SK-N-SH (cell line): ENCODE measurements around the gene SUGP2. TPM values are rescaled to one million over a fixed set of nuclear protein-coding genes. Genes with fewer than 3 reads are reported as not detected.

ENCODE experiments used
- CTCF ChIA-PET: fragments of 300-600, 350-600 bp; formaldehyde crosslinking; extraction: SDS; loops from one replicate; lab custom pipeline; 2021; lab: Yijun Ruan, JAX
- POLR2A ChIA-PET: fragments of 350-600 bp; sonication (Branson Sonifier 250); formaldehyde crosslinking; extraction: SDS; loops from one replicate; lab custom pipeline; 2020; ENCODE audit warnings: antibody characterized with exemption, inconsistent platforms; lab: Yijun Ruan, JAX
- DNase-seq: peaks from one replicate; pipeline ENCODE4 v3.0.0; 2012
- H2AFZ ChIP-seq: fragments of 200-600 bp; sonication (generic); 2 replicates; pipeline ENCODE4 v1.8.1; 2016; ENCODE audit warnings: antibody characterized with exemption, mild to moderate bottlenecking, low read depth
- H3F3A ChIP-seq: fragments of 200-600 bp; sonication (generic); replicated peaks from 2 replicates; pipeline ENCODE3; 2016; ENCODE audit warnings: antibody characterized with exemption, mild to moderate bottlenecking; ENCODE audit not compliant: insufficient read depth
- H3K27ac ChIP-seq, 2 experiments: fragments of 200-500 bp in 1 of 2; fragments of 200-600 bp in 1 of 2; sonication (Bioruptor generic) in 1 of 2; sonication (generic), shearing (Covaris generic) in 1 of 2; 2 replicates each; pipeline versions ENCODE4 v1.5.1 to v1.6.1; 2014 to 2016; ENCODE audit warnings: low read depth in 2 of 2, inconsistent platforms in 1 of 2, low read length in 1 of 2, mild to moderate bottlenecking in 1 of 2, mixed read lengths in 1 of 2
- H3K27me3 ChIP-seq: fragments of 200-600 bp; sonication (generic), shearing (Covaris generic); 2 replicates; pipeline ENCODE4 v1.6.1; 2016; ENCODE audit warnings: mixed run types; ENCODE audit not compliant: insufficient read depth
- H3K36me3 ChIP-seq, 2 experiments: fragments of 200-500 bp in 1 of 2; fragments of 200-600 bp in 1 of 2; sonication (Bioruptor generic) in 1 of 2; sonication (generic) in 1 of 2; replicated peaks in 1 of 2; 2 replicates each; pipeline versions ENCODE3 to v1.5.1; 2014 to 2016; ENCODE audit warnings: low read length in 1 of 2, mild to moderate bottlenecking in 1 of 2; ENCODE audit not compliant: insufficient read depth in 2 of 2, control insufficient read depth in 1 of 2
- H3K4me1 ChIP-seq, 2 experiments: fragments of 200-500 bp in 1 of 2; fragments of 200-600 bp in 1 of 2; sonication (Bioruptor generic) in 1 of 2; sonication (generic), shearing (Covaris generic) in 1 of 2; 2 replicates each; pipeline versions ENCODE4 v1.5.1 to v1.6.1; 2014 to 2016; ENCODE audit warnings: low read depth in 1 of 2, low read length in 1 of 2, mixed run types in 1 of 2; ENCODE audit not compliant: insufficient read depth in 2 of 2, control insufficient read depth in 1 of 2
- H3K4me2 ChIP-seq: fragments of 200-600 bp; sonication (generic), shearing (Covaris generic); 2 replicates; pipeline ENCODE4 v1.6.1; 2017; ENCODE audit warnings: mixed run types
- H3K4me3 ChIP-seq, 2 experiments: fragments of 200-500 bp in 1 of 2; fragments of 200-600 bp in 1 of 2; sonication (Bioruptor generic) in 1 of 2; sonication (generic), shearing (Covaris generic) in 1 of 2; 2 replicates each; pipeline versions ENCODE4 v1.5.1 to v1.8.1; 2014 to 2016; ENCODE audit warnings: low read depth in 2 of 2, inconsistent platforms in 1 of 2, low read length in 1 of 2, mild to moderate bottlenecking in 1 of 2, mixed read lengths in 1 of 2, moderate library complexity in 1 of 2
- H3K79me2 ChIP-seq: fragments of 200-600 bp; sonication (generic); 2 replicates; pipeline ENCODE4 v1.8.1; 2017; ENCODE audit warnings: mild to moderate bottlenecking; ENCODE audit not compliant: insufficient read depth
- H3K9ac ChIP-seq: fragments of 200-600 bp; sonication (generic); 2 replicates; pipeline ENCODE4 v1.6.1; 2017; ENCODE audit warnings: mixed run types
- H3K9me2 ChIP-seq: fragments of 200-600 bp; sonication (generic); 2 replicates; pipeline ENCODE4 v1.6.1; 2017; ENCODE audit warnings: mixed run types
- H3K9me3 ChIP-seq: fragments of 200-600 bp; sonication (generic); 2 replicates; pipeline ENCODE4 v1.6.1; 2017; ENCODE audit warnings: mixed run types, mild to moderate bottlenecking, moderate library complexity
- H4K20me1 ChIP-seq: fragments of 200-600 bp; sonication (generic); 2 replicates; pipeline ENCODE4 v1.6.1; 2017; ENCODE audit warnings: mild to moderate bottlenecking, mixed run types; ENCODE audit not compliant: insufficient read depth
- EP300 ChIP-seq, 2 experiments: IDR thresholded peaks; 2 replicates each; pipeline versions ENCODE4 v1.4.0 to v1.6.1; 2012; ENCODE audit warnings: borderline replicate concordance in 1 of 2, low read depth in 1 of 2, low read length in 1 of 2
- FOSL2 ChIP-seq: IDR thresholded peaks from 2 replicates; pipeline ENCODE4 v1.4.0; 2012; ENCODE audit warnings: low read depth, mild to moderate bottlenecking, moderate library complexity, borderline replicate concordance
- FOXM1 ChIP-seq: IDR thresholded peaks from 2 replicates; pipeline ENCODE4 v1.4.0; 2012; ENCODE audit warnings: low read depth, mild to moderate bottlenecking
- IRF3 ChIP-seq: fragments of 150-350 bp; IDR thresholded peaks from 2 replicates; pipeline ENCODE4 v1.6.1; 2016; ENCODE audit warnings: mild to moderate bottlenecking, low read depth, low read length
- MEF2A ChIP-seq: IDR thresholded peaks from 2 replicates; pipeline ENCODE4 v1.4.0; 2012; ENCODE audit warnings: low read depth, borderline replicate concordance
- NFIC ChIP-seq: IDR thresholded peaks from 2 replicates; pipeline ENCODE4 v1.4.0; 2012; ENCODE audit warnings: borderline replicate concordance
- NRF1 ChIP-seq: IDR thresholded peaks from 2 replicates; pipeline ENCODE4 v1.6.1; 2012; ENCODE audit warnings: low read depth, mild to moderate bottlenecking, low read length
- PBX3 ChIP-seq: IDR thresholded peaks from 2 replicates; pipeline ENCODE4; 2012
- POLR2AphosphoS5 ChIP-seq: IDR thresholded peaks from 2 replicates; pipeline ENCODE4 v1.6.1; 2012; ENCODE audit warnings: low read depth, low read length
- RAD21 ChIP-seq: IDR thresholded peaks from 2 replicates; pipeline ENCODE4 v1.6.1; 2012; ENCODE audit warnings: mild to moderate bottlenecking, low read length
- RCOR1 ChIP-seq: fragments of 150-350 bp; IDR thresholded peaks from 2 replicates; pipeline ENCODE4 v1.6.1; 2017; ENCODE audit warnings: antibody characterized with exemption, low read length
- RFX5 ChIP-seq: IDR thresholded peaks from 2 replicates; pipeline ENCODE4 v1.6.1; 2012; ENCODE audit warnings: mild to moderate bottlenecking, improper control_type of control experiment, low read length
- RXRA ChIP-seq: IDR thresholded peaks from 2 replicates; pipeline ENCODE4 v1.4.0; 2012; ENCODE audit warnings: low read depth, mild to moderate bottlenecking, borderline replicate concordance
- SIN3A ChIP-seq: IDR thresholded peaks from 2 replicates; pipeline ENCODE4 v1.6.1; 2012; ENCODE audit warnings: low read depth, mild to moderate bottlenecking, low read length, moderate library complexity, borderline replicate concordance
- SMC3 ChIP-seq: IDR thresholded peaks from 2 replicates; pipeline ENCODE4 v1.6.1; 2012; ENCODE audit warnings: low read depth, low read length, improper control_type of control experiment
- YY1 ChIP-seq: IDR thresholded peaks from 2 replicates; pipeline ENCODE4 v1.4.0; 2012; ENCODE audit warnings: low read depth, mild to moderate bottlenecking
- WGBS: methylation state at CpG from one replicate; pipeline ENCODE4 v1.1.6; 2017; ENCODE audit warnings: low lambda C conversion rate; 5-methylcytosine and 5-hydroxymethylcytosine counted together
- polyA plus RNA-seq, 3 experiments: library from polyadenylated mRNA; depleted of rRNA; stranded (reverse); fragments of >200 nt; gene quantifications; 2 replicates each; pipeline ENCODE4 v1.2.3, GENCODE V29; 2012
- TF ChIP-seq, protein P1 (sequence below): IDR thresholded peaks from 2 replicates; pipeline ENCODE4 v1.4.0; 2012; ENCODE audit warnings: low read depth
- TF ChIP-seq, protein P2 (sequence below): fragments of 150-350 bp; IDR thresholded peaks from 2 replicates; pipeline ENCODE4 v1.6.1; 2017; ENCODE audit warnings: antibody characterized with exemption, low read length, low read depth, borderline replicate concordance

The SUGP2 gene
- polyA plus RNA-seq, 1 of the 3 experiments (the other 2 are of a cell fraction) = 56.3 TPM

DNA sequence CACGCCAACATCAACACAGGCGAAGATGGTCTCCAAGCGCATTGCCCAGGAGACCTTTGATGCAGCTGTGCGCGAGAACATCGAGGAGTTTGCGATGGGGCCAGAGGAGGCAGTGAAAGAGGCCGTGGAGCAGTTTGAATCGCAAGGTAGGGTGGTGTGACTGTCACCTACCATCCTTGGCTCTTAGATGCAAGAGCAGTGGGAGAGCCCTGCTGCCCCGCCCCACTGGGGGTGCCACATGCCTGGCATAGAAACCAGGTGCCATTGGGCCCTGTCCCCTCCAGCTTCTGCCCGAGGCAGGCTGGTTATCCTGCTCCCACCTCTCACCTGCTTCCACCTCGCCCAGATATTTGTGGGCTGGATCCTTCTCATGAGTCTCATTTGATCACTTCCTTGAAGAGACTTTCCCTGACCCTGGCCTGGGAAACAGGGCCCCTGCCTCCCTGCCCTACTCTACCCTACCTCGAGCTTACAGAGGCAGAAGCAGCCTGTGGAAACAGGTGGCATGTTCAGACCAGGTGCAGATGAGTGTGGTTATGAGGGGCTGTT lies 9.5 kb upstream of the SUGP2 start:
- H3K79me2 ChIP-seq = peaks cover 38% of the 10 kb centered on the region
- peaks cover 6 to 15% of the 10 kb centered on the region in 2 experiments for H3K36me3 ChIP-seq
- POLR2A ChIA-PET = no interaction called here
- no peaks in the 10 kb centered on the region for H3K9me3 ChIP-seq
- no peak overlapping the region for H3K27ac ChIP-seq
- no peak overlapping the region for H3K4me2 ChIP-seq
- DNase-seq = no peak
- TF ChIP-seq RCOR1 (no peak), PBX3 (no peak), FOXM1 (no peak), RAD21 (no peak)
- no peaks in the 10 kb centered on the region for H3K27me3 ChIP-seq
- no peak overlapping the region for H2AFZ ChIP-seq
- H3F3A ChIP-seq = no peaks in the 10 kb centered on the region
- no peaks in the 10 kb centered on the region for H3K4me1 ChIP-seq
- H4K20me1 ChIP-seq = no peaks in the 10 kb centered on the region
- H3K9ac ChIP-seq = no peak overlapping the region
- WGBS = 91% methylated on average over 9 of the region's 13 CpGs
- CTCF ChIA-PET = interaction anchor here (1.3 kb wide), 1 partner anchor 73 kb away, joined by 3 read pairs; no protein-coding TSS in a partner anchor
- no peak overlapping the region for H3K4me3 ChIP-seq
- no peaks in the 10 kb centered on the region for H3K9me2 ChIP-seq

DNA sequence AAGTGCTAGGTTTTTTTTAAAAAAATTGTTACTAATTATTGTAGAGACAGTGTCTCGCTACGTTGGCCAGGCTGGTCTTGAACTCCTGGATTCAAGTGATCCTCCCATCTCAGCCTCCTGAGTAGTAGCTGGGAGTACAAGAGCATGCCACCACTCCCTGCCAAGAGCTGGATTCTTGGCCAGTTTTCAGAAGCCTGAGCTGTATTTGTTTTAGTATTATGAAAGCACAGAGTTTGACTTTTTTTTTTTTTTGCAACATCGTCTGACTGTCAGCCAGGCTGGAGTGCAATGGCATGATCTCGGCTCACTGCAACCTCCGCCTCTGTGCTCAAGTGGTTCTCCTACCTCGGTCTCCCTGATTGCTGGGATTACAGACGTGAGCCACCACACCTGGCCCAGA lies 7.1 kb upstream of the SUGP2 start:
- Histone ChIP-seq H3K36me3 (peaks cover 6 to 11% of the 10 kb centered on the region in 2 experiments), H3F3A (no peaks in the 10 kb centered on the region), H3K4me1 (no peaks in the 10 kb centered on the region), H3K4me3 (no peak overlapping the region), H3K9ac (no peak overlapping the region), H3K9me2 (no peaks in the 10 kb centered on the region), H4K20me1 (no peaks in the 10 kb centered on the region), H2AFZ (no peak overlapping the region), H3K27ac (no peak overlapping the region), H3K27me3 (no peaks in the 10 kb centered on the region), H3K79me2 (peaks cover 62% of the 10 kb centered on the region), H3K4me2 (no peak overlapping the region), H3K9me3 (no peaks in the 10 kb centered on the region)
- 83% methylated on average over 7 of the region's 7 CpGs for WGBS
- no peak for TF ChIP-seq FOXM1
- no peak for TF ChIP-seq RAD21
- TF ChIP-seq, protein P1, sequence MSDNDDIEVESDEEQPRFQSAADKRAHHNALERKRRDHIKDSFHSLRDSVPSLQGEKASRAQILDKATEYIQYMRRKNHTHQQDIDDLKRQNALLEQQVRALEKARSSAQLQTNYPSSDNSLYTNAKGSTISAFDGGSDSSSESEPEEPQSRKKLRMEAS = no peak
- no peak for TF ChIP-seq RXRA
- TF ChIP-seq IRF3 = no peak
- TF ChIP-seq YY1 = no peak
- no peak for DNase-seq
- CTCF ChIA-PET = no interaction called here
- POLR2A ChIA-PET = interaction anchor here (0.7 kb wide), 1 partner anchor 13 kb away, joined by 3 read pairs; no protein-coding TSS in a partner anchor

- H2AFZ ChIP-seq = no peak overlapping the region
- no peaks in the 10 kb centered on the region for H3K4me1 ChIP-seq
- H3K27me3 ChIP-seq = no peaks in the 10 kb centered on the region
- WGBS = 88% methylated on average over 4 of the region's 4 CpGs
- no peak overlapping the region for H3K4me2 ChIP-seq
- peaks cover 6 to 11% of the 10 kb centered on the region in 2 experiments for H3K36me3 ChIP-seq
- no peaks in the 10 kb centered on the region for H3K9me3 ChIP-seq
- H3K9ac ChIP-seq = no peak overlapping the region
- H3K79me2 ChIP-seq = peaks cover 67% of the 10 kb centered on the region
- no peak overlapping the region for H3K27ac ChIP-seq
- H3K9me2 ChIP-seq = no peaks in the 10 kb centered on the region
- H3K4me3 ChIP-seq = no peak overlapping the region
- no peaks in the 10 kb centered on the region for H4K20me1 ChIP-seq
- POLR2A ChIA-PET = interaction anchor here (0.7 kb wide), 1 partner anchor 13 kb away, joined by 3 read pairs; no protein-coding TSS in a partner anchor
- no peak for DNase-seq
- no peaks in the 10 kb centered on the region for H3F3A ChIP-seq
- CTCF ChIA-PET = no interaction called here
- TF ChIP-seq IRF3 = no peak
- TF ChIP-seq RXRA = no peak
- no peak for TF ChIP-seq EP300 (IDR thresholded peaks at IDR 0.05; ENCODE audit: borderline replicate concordance in 1 of 2, low read depth in 1 of 2, low read length in 1 of 2)
- TF ChIP-seq NFIC = no peak
- no peak for TF ChIP-seq RFX5
- no peak for TF ChIP-seq NRF1
- no peak for TF ChIP-seq POLR2AphosphoS5
- TF ChIP-seq FOSL2 = no peak
- TF ChIP-seq, protein P2, sequence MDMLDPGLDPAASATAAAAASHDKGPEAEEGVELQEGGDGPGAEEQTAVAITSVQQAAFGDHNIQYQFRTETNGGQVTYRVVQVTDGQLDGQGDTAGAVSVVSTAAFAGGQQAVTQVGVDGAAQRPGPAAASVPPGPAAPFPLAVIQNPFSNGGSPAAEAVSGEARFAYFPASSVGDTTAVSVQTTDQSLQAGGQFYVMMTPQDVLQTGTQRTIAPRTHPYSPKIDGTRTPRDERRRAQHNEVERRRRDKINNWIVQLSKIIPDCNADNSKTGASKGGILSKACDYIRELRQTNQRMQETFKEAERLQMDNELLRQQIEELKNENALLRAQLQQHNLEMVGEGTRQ = no peak
- no peak for TF ChIP-seq YY1
- TF ChIP-seq MEF2A = no peak
- TF ChIP-seq SMC3 = no peak
- no peak for TF ChIP-seq SIN3A
- no peak for TF ChIP-seq FOXM1
Measured at GRCh38 chr19:19039901-19040300, 6.6 kb upstream of the SUGP2 start.
